A172 (cell line): ENCODE results near the gene SYNGR2. TPM values are rescaled to one million over a fixed set of nuclear protein-coding genes. Genes with fewer than 3 reads are reported as not detected.
A peak's percentile ranks its signal among the peaks of the same experiment; 100 is the strongest.
"Not testable (repeated sequence)": the region's sequence is repeated elsewhere in the genome, so short reads cannot be mapped to it uniquely, and the experiment has no call there.

Experiments
- DNase-seq: peaks from one replicate; pipeline ENCODE4 v3.0.0-alpha.2; 2015; ENCODE audit warnings: low spot score
- total RNA-seq: library from RNA; depleted of rRNA; stranded (reverse); fragments of >200 nt; shearing (Covaris generic); gene quantifications from 2 replicates; pipeline ENCODE4 v1.2.3, GENCODE V29; 2014

The SYNGR2 gene
- total RNA-seq, 1 experiment from 2014 or later, result 60.3 TPM

- no peak for DNase-seq
Observed at GRCh38 chr17:78130090-78130436, 38.3 kb upstream of the SYNGR2 start.

GRCh38 chr17:78130437-78131101, 37.8 kb upstream of the SYNGR2 start, which contains the start of gene TMC8:
TSS of gene TMC8 (plus strand) at chr17:78130771. CDS start at chr17:78131589, 818 bp downstream.
- no peak for DNase-seq

- DNase-seq, result no peak
Observed at GRCh38 chr17:78131172-78132083, 37.0 kb upstream of the SYNGR2 start.

GRCh38 chr17:78132084-78132676, 36.2 kb upstream of the SYNGR2 start:
- DNase-seq, result no peak

- no peak for DNase-seq
Observed at GRCh38 chr17:78132767-78133178, 35.6 kb upstream of the SYNGR2 start.

GRCh38 chr17:78133179-78133951, 35.0 kb upstream of the SYNGR2 start:
- no peak for DNase-seq

- DNase-seq, result no peak
Observed at GRCh38 chr17:78133971-78134898, 34.1 kb upstream of the SYNGR2 start.

GRCh38 chr17:78134899-78135385, 33.4 kb upstream of the SYNGR2 start:
- no peak for DNase-seq

GRCh38 chr17:78135858-78136500, 32.4 kb upstream of the SYNGR2 start:
- DNase-seq, result no peak

GRCh38 chr17:78137392-78138203, 30.8 kb upstream of the SYNGR2 start:
- no peak for DNase-seq

- no peak for DNase-seq
Observed at GRCh38 chr17:78138204-78139060, 29.9 kb upstream of the SYNGR2 start.

GRCh38 chr17:78139861-78140168, 28.6 kb upstream of the SYNGR2 start:
- DNase-seq, result not testable (repeated sequence)

GRCh38 chr17:78140169-78141051, 28.0 kb upstream of the SYNGR2 start:
- DNase-seq, result peak; percentile 90

- no peak for DNase-seq
Observed at GRCh38 chr17:78141437-78142118, 26.8 kb upstream of the SYNGR2 start.

- DNase-seq, result peak; percentile 97
Observed at GRCh38 chr17:78142119-78142861, 26.1 kb upstream of the SYNGR2 start.
